KOPT-K1 (cell line): ENCODE results near the gene SFXN1.

Experiments used
- H3K27ac ChIP-seq: fragments of 200-600 bp; sonication (generic); 2 replicates; pipeline ENCODE4 v1.5.1; 2016; ENCODE audit warnings: antibody characterized with exemption, mild to moderate bottlenecking, low read depth, low read length; ENCODE audit not compliant: poor library complexity, severe bottlenecking
- H3K36me3 ChIP-seq: fragments of 200-600 bp; sonication (generic); 2 replicates; pipeline ENCODE4 v1.5.1; 2017; ENCODE audit warnings: antibody characterized with exemption, mild to moderate bottlenecking, low read length, moderate library complexity; ENCODE audit not compliant: insufficient read depth
- H3K9me3 ChIP-seq: fragments of 200-600 bp; sonication (generic); 2 replicates; pipeline ENCODE4 v1.5.1; 2017; ENCODE audit warnings: antibody characterized with exemption, low read length, mild to moderate bottlenecking; ENCODE audit not compliant: insufficient read depth, poor library complexity, severe bottlenecking

The SFXN1 gene

DNA sequence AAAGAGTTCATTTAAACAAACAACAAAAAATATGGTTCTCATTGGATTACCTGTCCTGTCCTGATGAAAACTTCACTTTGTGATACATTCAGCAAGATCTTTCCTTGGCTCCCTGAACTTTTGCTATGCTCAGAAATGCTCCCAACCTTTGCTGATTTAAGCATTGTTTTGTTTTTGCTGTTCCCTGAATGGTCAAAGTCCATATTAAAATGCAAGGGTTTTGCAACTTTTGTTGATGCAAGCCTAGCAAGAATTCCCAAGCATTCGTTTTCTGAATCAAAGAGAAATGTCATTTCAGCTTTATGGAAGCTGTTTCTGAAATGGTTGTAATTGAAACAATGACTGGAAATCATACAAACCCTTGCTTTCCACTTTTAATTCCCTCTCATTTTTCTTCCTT is 3.1 kb upstream of the SFXN1 start:
- Histone ChIP-seq H3K9me3 (no peaks in the 10 kb centered on the region), H3K27ac (no peak overlapping the region)

DNA sequence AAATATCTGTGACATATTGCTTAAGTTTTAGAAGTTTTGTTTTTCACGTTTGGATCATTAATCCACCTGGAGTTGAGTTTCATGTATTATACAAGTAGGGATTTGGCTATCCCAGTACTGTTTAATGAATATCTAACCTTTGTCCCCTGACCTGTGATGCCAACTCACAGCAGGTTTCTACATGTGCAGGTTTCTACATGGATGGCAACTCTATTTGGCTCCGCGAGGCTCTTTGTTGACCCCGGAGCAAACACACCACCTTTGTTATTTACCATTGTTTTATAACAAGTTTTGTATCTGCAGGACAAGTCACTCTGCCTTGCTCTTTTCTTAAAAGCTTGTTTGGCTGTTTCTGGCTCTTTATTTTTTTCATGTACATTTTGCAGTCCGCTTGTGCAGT is 920 bp upstream of the SFXN1 start:
- H3K9me3 ChIP-seq, result no peaks in the 10 kb centered on the region
- peaks cover 21% of the 10 kb centered on the region for H3K36me3 ChIP-seq
- no peak overlapping the region for H3K27ac ChIP-seq

More for the DNA sequence above, 3.1 kb upstream of the SFXN1 start:
- H3K36me3 ChIP-seq, result no peaks in the 10 kb centered on the region

DNA sequence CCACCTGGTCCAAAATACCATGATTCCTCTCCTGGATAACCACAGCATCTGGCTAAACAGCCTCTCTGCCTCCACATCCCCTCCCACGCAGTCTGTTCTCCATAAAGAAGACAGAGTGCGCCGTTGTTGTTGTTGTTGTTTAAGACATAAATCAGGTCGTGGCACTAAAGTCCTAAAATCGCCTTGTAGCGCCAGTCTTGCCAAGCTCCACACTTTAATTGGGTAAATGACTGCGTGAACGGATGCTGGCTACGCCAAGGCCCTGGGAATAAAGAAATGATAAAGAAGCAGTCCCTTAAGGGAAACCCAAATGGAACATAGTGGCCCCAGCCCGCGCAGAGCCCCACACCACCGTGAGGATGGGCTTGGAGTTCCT is 364 bp upstream of the SFXN1 start:
- peaks cover 27% of the 10 kb centered on the region for H3K36me3 ChIP-seq
- H3K9me3 ChIP-seq, result no peaks in the 10 kb centered on the region
- peak overlapping the region; percentile 76 for H3K27ac ChIP-seq

DNA sequence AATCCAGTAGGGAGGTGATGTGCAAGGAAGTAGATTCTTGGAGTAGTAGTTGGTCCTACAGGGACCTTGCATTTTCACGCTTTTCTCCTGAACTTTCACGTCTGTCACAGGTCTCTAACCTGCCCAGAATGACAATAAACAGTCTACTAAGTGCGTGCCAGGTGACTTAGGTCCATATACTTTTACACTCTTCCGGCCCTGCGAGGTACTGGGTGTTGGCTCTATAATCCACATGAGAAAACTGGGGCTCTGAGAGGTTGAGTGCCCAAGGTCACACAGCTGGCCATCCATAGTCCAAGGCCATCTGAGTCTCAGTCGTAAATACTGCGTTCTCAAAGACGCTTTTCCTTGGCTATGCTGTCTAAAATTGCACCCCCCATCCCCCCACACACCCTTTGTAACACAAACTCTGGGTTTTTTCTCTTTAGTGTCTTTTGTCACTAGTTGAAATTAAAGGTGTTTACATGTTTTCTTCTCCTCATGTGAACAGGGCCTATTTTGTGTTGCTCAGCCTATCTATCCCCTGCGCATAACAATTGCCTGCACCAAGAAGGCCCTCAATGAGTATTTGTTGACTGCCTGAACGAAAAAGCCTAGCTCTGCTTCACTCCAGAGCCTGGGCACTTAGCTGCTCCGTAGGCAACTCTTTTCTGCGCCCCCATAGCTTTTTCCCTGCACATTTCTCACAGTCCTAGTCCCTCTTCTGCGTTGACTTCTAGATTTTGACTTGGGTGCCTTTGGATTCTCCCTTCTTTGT is 943 bp downstream of the SFXN1 start:
- no peaks in the 10 kb centered on the region for H3K9me3 ChIP-seq
- H3K27ac ChIP-seq, result peak overlapping the region; percentile 76
- peaks cover 40% of the 10 kb centered on the region for H3K36me3 ChIP-seq

DNA sequence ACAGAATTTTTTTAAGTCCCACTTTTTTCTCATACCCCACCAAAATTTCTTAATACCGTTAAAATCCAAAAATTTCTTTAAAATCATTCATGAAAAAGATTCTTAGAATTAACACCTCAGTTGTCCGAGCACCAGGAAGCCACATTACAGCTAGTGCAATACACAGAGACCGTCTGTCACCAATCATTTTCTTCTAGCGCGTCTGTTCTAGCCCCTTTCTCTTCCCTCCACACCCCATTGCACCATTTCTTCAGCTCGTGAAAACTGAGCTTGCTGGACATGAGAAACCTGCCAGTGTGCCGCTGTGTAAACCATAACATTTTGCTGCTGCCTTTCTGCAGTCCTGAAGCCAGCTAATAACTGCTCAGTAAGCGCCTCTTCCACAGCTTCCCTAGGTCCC is 5.0 kb downstream of the SFXN1 start:
- H3K27ac ChIP-seq, result no peak overlapping the region
- H3K36me3 ChIP-seq, result peaks cover 80% of the 10 kb centered on the region

DNA sequence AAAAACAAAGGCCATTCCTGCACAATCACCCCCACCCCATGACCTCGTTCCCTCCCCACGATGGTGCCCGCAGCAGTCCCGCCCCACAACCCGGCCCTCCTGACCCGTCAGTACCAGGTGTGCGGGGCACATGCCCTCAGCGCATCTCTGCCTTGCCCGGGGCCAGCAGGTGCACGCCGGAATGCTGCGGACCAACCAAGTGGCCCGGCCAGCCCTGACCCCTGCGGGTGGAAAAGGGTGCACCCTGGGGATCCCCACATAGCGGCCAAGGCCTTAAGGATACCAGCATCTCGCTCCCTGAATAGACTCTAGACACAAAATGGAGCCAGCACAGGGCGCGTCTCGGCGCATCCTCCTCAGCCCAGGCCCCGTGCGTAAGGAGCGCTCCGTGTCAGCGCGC is 6.0 kb downstream of the SFXN1 start:
- Histone ChIP-seq H3K36me3 (peaks cover 90% of the 10 kb centered on the region), H3K9me3 (no peaks in the 10 kb centered on the region), H3K27ac (no peak overlapping the region)

More for the DNA sequence above, 5.0 kb downstream of the SFXN1 start:
- H3K9me3 ChIP-seq, result no peaks in the 10 kb centered on the region

DNA sequence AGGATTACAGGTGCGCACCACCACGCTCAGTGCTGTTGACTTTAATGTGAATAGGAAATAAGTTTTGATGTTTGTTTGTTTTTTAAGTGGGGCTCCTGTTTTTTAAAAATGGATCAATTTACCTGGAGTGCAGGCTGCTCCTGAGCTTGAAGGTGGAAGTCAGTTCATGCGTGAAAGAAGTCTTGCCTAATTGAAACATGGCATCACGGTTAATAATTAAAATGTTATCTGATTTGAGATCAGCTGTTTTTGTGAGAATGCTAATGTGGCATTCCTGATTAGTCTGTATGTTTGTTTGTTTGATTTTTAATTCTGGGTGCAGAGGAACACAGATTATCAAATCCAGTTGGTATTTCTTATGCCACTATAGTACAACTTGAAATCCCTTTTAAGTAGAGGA is 6.5 kb downstream of the SFXN1 start:
- Histone ChIP-seq H3K27ac (no peak overlapping the region), H3K9me3 (no peaks in the 10 kb centered on the region), H3K36me3 (peaks cover 95% of the 10 kb centered on the region)

DNA sequence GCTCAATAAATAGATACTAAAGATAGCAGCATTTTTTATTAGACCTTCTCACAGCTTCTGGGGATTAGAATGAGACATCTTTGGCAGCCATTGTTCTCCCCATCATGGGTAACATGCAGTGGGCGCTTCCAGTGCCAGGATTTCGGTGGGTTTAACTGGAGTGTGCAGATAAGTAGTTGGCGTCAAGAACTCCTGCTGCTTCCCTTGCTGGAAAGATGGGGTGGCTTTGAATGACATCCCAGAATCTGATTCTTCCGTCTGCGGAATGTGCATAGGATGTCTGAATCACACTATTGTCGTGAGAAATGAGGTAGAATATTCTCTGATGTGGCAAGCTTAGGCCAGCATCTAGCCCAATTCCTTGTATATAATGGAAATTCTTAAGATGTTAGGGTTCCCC is 7.3 kb downstream of the SFXN1 start:
- no peak overlapping the region for H3K27ac ChIP-seq
- H3K36me3 ChIP-seq, result peaks cover 100% of the 10 kb centered on the region
- no peaks in the 10 kb centered on the region for H3K9me3 ChIP-seq

DNA sequence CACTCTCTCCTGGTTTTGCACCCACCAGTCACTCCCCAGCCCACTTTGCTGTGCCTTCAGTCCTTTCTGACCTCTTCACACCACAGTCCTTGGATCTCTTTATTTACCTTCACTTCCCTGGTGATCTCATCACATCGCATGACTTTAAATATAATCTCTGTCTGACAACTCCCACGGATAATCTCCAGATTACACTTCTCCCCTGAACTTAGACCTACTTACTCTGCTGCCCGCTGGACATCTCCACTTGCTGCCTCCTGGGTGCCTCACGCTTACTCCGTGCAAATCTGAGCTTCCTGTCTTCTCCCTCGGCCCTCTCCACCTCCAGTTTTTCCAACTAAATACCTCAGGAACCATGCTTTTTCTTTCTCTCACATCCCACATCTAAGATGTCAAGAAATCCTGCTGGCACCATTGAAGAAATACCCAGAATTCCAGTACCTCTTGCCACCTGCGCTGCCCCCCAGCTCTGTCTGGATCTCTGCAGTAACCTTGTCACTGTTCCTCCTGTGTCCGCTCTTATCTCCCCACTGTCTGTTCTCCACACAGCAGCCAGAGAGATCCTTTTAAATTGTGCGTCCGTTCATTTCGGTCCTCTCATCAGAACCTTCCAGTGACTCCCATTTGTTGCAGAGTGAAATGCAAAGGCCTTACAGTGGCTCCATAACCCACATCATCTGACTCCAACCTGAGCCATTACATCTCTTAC is 9.3 kb downstream of the SFXN1 start:
- Histone ChIP-seq H3K9me3 (no peaks in the 10 kb centered on the region), H3K36me3 (peaks cover 98% of the 10 kb centered on the region), H3K27ac (no peak overlapping the region)

DNA sequence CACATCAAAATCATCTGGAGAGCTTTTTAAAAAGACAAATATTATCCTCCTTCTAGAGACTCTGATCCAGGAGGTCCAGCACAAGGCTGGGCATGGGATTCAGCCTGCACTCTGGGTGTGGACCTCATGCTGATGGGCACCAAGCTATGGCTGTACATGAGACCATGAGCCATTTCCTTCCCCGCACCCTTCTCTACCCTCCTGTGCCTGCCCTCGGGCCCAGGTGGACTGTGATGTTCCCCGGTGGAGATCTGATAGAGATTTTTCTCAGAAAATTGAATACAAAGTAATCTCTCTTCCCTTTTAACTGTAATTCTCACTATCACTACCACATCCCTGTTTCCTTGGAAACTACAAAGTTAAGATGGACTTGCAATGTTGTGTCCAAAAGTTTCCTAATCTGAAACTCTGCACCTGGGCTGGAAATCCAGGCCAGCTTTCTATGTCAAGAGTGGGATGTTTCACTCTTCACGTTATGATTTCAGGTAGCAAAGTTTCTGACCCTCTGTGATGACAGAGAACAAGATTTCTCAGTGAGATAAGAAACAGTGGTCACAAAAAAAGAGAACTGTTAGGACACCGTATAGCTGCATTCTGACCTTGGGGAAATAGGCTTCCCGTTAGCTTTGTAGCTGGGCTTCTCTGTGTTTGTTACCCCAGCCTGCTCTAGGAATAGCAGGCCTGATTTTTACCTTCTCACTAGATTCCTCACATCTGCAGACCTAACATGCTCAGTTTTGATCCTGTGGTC is 11.5 kb downstream of the SFXN1 start:
- no peak overlapping the region for H3K27ac ChIP-seq

DNA sequence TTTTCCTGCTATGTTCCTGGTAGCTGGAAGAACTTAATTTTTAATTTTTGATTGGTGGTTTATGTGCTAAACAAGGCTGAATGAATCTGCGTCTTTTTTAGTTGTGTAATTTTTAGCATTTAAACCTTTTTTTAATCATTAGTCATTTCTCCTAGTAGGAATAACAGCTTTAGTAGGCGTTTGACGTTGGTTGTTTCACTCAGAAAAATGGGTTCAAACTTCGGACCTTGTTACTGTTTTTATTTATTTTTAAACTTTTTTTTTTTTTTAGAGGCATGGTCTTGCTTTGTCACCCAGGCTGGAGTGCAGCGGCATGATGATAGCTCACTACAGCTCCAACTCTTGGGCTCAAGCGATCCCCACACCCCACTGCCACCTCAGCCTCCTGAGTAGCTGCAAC is 12.9 kb downstream of the SFXN1 start:
- peaks cover 98% of the 10 kb centered on the region for H3K36me3 ChIP-seq
- H3K9me3 ChIP-seq, result no peaks in the 10 kb centered on the region

More for the DNA sequence above, 11.5 kb downstream of the SFXN1 start:
- no peaks in the 10 kb centered on the region for H3K9me3 ChIP-seq
- H3K36me3 ChIP-seq, result peaks cover 98% of the 10 kb centered on the region

DNA sequence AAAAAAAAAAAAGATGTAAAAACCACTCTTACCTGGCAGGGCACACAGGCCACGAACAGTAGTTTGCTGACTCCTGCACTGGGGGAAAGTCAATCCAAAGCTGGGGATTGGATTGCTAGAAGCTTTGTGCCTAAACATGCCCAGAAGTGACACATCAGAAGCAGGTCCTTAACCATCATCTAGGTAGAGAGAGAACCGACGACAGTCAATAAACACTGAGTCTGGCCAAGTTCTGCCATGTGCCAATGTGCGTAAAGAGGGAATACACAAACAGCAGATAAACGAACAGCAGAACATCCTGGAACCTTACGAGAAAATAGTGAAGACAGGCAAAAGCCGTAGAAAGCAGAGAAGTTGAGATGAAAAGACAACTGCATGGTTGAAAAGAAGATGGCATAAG is 14.9 kb downstream of the SFXN1 start:
- Histone ChIP-seq H3K36me3 (peaks cover 98% of the 10 kb centered on the region), H3K9me3 (no peaks in the 10 kb centered on the region), H3K27ac (no peak overlapping the region)

More for the DNA sequence above, 12.9 kb downstream of the SFXN1 start:
- no peak overlapping the region for H3K27ac ChIP-seq

DNA sequence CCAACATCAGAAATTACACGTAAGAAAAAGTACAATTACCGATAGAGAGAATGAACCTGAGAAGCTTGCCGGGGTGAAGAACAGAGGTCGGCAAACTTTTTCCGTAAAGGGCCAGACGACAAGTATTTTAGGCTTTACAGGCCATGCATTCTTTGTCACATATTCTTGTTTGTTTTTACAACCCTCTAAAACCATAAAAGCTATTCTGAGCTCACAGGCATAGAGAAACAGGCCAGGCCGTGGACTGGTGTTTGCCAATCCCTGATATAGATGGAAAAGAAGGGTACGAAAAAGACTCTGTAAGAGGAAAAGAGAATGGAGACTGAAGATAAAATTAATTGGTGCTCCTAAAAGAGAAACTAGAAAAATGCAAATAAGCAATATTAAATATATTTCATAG is 15.4 kb downstream of the SFXN1 start:
- Histone ChIP-seq H3K27ac (no peak overlapping the region), H3K36me3 (peaks cover 98% of the 10 kb centered on the region)

DNA sequence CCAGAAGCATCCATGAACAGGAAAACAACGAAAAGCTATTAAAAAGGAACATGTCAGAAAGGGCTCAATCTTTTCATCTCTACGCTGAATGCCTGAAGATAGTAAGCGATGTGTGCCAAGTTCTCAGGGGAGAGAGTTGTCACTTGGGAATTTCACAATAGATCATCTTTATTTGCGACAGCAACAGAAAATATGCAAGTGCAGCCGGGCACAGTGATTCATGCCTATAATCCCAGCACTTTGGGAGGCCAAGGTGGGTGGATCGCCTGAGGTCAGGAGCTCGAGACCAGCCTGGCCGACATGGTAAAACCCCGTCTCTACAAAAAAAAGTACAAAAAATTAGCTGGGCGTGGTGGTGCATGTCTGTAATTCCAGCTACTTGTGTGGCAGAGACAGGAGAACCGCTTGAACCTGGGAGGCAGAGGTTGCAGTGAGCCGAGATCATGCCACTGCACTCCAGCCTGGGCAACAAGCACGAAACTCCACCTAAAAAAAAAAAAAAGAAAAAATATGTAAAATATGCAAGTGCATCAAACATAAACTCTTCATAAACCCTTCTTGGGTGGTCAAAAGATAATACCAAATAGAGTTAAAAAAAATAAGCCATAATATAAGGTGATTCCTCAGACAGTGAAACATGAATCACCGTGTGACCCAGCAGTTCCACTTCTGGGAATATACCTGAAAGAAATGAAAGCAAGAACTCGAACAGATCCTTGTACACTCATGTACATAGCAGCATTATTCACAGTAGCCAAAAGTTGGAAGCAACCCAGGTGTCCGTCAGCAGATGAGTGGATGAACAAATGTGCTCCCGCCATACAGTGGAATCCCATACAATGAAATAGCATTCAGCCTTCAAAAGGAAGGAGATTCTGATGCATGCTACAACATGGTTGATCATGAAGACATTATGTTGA is 16.2 kb downstream of the SFXN1 start:
- no peak overlapping the region for H3K27ac ChIP-seq
- peaks cover 98% of the 10 kb centered on the region for H3K36me3 ChIP-seq
- H3K9me3 ChIP-seq, result no peaks in the 10 kb centered on the region

More for the DNA sequence above, 15.4 kb downstream of the SFXN1 start:
- no peaks in the 10 kb centered on the region for H3K9me3 ChIP-seq
